Spleen (tissue), 11 donors: ENCODE measurements around the gene CTAG1A. TPM values are rescaled to one million over a fixed set of nuclear protein-coding genes. Genes with fewer than 3 reads are reported as not detected.

Experiments used
- DNase-seq: peaks from one replicate; pipeline ENCODE4 v3.0.0-alpha.2; 2020
- H3K27ac ChIP-seq, 8 donors: fragments of 200-600 bp; sonication (generic) in 7 of 8; 1 replicate in 4 of 8; 2 replicates in 4 of 8; pipeline versions ENCODE4 v1.5.0 to v1.8.0; 2016 to 2021; ENCODE audit warnings: inconsistent platforms in 4 of 8, mild to moderate bottlenecking in 4 of 8, moderate library complexity in 1 of 8
- H3K27me3 ChIP-seq, 7 donors: fragments of 200-600 bp; sonication (generic) in 6 of 7; replicated peaks in 1 of 7; 1 replicate in 4 of 7; 2 replicates in 3 of 7; pipeline versions ENCODE4 v1.5.0 to v1.8.0; 2016 to 2021; ENCODE audit warnings: inconsistent platforms in 3 of 7, mild to moderate bottlenecking in 1 of 7
- H3K36me3 ChIP-seq, 6 donors: fragments of 200-600 bp; sonication (generic) in 5 of 6; 1 replicate in 4 of 6; 2 replicates in 2 of 6; pipeline versions ENCODE4 v1.5.0 to v1.8.0; 2016 to 2021; ENCODE audit warnings: inconsistent platforms in 2 of 6
- H3K4me1 ChIP-seq, 6 donors: fragments of 200-600 bp; sonication (generic) in 5 of 6; 1 replicate in 3 of 6; 2 replicates in 3 of 6; pipeline versions ENCODE4 v1.5.0 to v1.8.0; 2016 to 2021; ENCODE audit warnings: inconsistent platforms in 3 of 6
- H3K4me3 ChIP-seq, 8 donors: fragments of 200-600 bp; sonication (generic) in 7 of 8; 1 replicate in 4 of 8; 2 replicates in 4 of 8; pipeline versions ENCODE4 v1.5.0 to v1.8.0; 2016 to 2021; ENCODE audit warnings: inconsistent platforms in 4 of 8, mild to moderate bottlenecking in 4 of 8, moderate library complexity in 2 of 8
- H3K9me3 ChIP-seq, 8 donors: fragments of 200-600 bp; sonication (generic) in 7 of 8; 1 replicate in 4 of 8; 2 replicates in 4 of 8; pipeline versions ENCODE4 v1.5.0 to v1.8.0; 2016 to 2021; ENCODE audit warnings: inconsistent platforms in 4 of 8
- CTCF ChIP-seq, 11 experiments: fragments of 200-600 bp in 7 of 11; fragments of 450-650 bp in 4 of 11; sonication (generic) in 4 of 11; IDR thresholded peaks in 8 of 11; conservative IDR thresholded peaks in 3 of 11; 1 replicate in 7 of 11; 2 replicates in 4 of 11; pipeline versions ENCODE4 v1.4.0 to v1.8.0; 2016 to 2021; ENCODE audit warnings: antibody characterized with exemption in 11 of 11, inconsistent platforms in 4 of 11, mild to moderate bottlenecking in 1 of 11
- POLR2A ChIP-seq, 3 donors: fragments of 450-650 bp; IDR thresholded peaks; one replicate each; pipeline ENCODE4 v1.5.1; 2017; ENCODE audit warnings: antibody characterized with exemption in 3 of 3, mild to moderate bottlenecking in 1 of 3
- POLR2AphosphoS5 ChIP-seq, 3 donors: sonication (generic); formaldehyde crosslinking; IDR thresholded peaks; one replicate each; pipeline ENCODE4 v1.5.1; 2017; ENCODE audit warnings: antibody characterized with exemption in 3 of 3
- WGBS, 5 donors: extraction: QIAGEN DNeasy Blood & Tissue Kit in 3 of 5; methylation state at CpG; one replicate each; pipeline versions ENCODE4 v1.1.5 to v1.1.7; 2013 to 2018; 5-methylcytosine and 5-hydroxymethylcytosine counted together
- intact Hi-C: fragments of 100-400 bp; cut with DNase I; formaldehyde crosslinking; loops from one replicate; pipeline ENCODE4 v1.15.0; 2023; ENCODE audit warnings: low total_unique reads
- polyA plus RNA-seq, 3 donors: library from polyadenylated mRNA; stranded (reverse); fragments of 200-250 nt; gene quantifications; one replicate each; pipeline ENCODE4 v1.2.1, GENCODE V29; 2013
- total RNA-seq, 7 donors: library from RNA; depleted of rRNA in 3 of 7; stranded (reverse); fragments of >200 nt in 3 of 7; fragmentation: NEBNext Ultra II Directional in 4 of 7; extraction: Animal tissue kit (Norgen Biotek cat#: 25700) in 4 of 7; gene quantifications; one replicate each; pipeline versions ENCODE4 v1.1.0 to v1.2.1, GENCODE V29; 2016 to 2021
- donor health status: healthy with polysubstance abuse.
- donor health status: DM: no; HTN: no; CAD: no; lungs with moderate emphysema.
- donor health status: DM: no; HTN: no; CAD: no.
- donor health status: Bipolar disorder and iron deficiency.
- donor health status: healthy.
- donor health status: DM: no; HTN: no; CAD: no.
- donor health status: DM: yes; HTN: yes; CAD: no.

The CTAG1A gene
- total and polyA plus RNA-seq, 10 donors: not detected

- Histone ChIP-seq H3K36me3 (no peaks in the 10 kb centered on the region), H3K27me3 (no peaks in the 10 kb centered on the region), H3K9me3 (peaks cover 0 to 5% (median 0%) of the 10 kb centered on the region in 8 donors), H3K4me3 (no peak overlapping the region), H3K4me1 (no peaks in the 10 kb centered on the region), H3K27ac (no peak overlapping the region)
- no peak for DNase-seq
- intact Hi-C loops: no loop called here
- WGBS, 5 donors: 50 to 68% (median 58%) methylated on average over 2 of the region's 2 CpGs
- TF ChIP-seq CTCF (IDR thresholded peaks at IDR 0.05 in 8 of 11, conservative IDR thresholded peaks at IDR 0.05 in 3 of 11) (no peak), POLR2A (IDR thresholded peaks at IDR 0.05) (no peak), POLR2AphosphoS5 (IDR thresholded peaks at IDR 0.05) (no peak)
Observed at GRCh38 chrX:154595559-154596249, 10.8 kb downstream of the CTAG1A start.

GRCh38 chrX:154596290-154596929 is 11.5 kb downstream of the CTAG1A start:
- H3K27ac ChIP-seq: no peak overlapping the region
- no peaks in the 10 kb centered on the region for H3K36me3 ChIP-seq
- peaks cover 0 to 6% (median 0%) of the 10 kb centered on the region in 7 donors for H3K27me3 ChIP-seq
- no peaks in the 10 kb centered on the region for H3K4me1 ChIP-seq
- intact Hi-C loops: no loop called here
- 3 to 32% (median 11%) methylated on average over 2 to 3 of the region's 3 CpGs for WGBS, 5 donors
- peaks cover 0 to 4% (median 0%) of the 10 kb centered on the region in 8 donors for H3K9me3 ChIP-seq
- DNase-seq: no peak
- TF ChIP-seq CTCF (IDR thresholded peaks at IDR 0.05 in 8 of 11, conservative IDR thresholded peaks at IDR 0.05 in 3 of 11) (no peak), POLR2A (IDR thresholded peaks at IDR 0.05) (no peak), POLR2AphosphoS5 (IDR thresholded peaks at IDR 0.05) (no peak)
- H3K4me3 ChIP-seq: no peak overlapping the region

GRCh38 chrX:154597221-154597620 is 12.3 kb downstream of the CTAG1A start:
- Histone ChIP-seq H3K9me3 (no peaks in the 10 kb centered on the region), H3K27me3 (peaks cover 0 to 6% (median 0%) of the 10 kb centered on the region in 7 donors), H3K27ac (no peak overlapping the region), H3K4me1 (no peaks in the 10 kb centered on the region), H3K36me3 (no peaks in the 10 kb centered on the region), H3K4me3 (no peak overlapping the region)
- no peak for TF ChIP-seq CTCF (IDR thresholded peaks at IDR 0.05 in 8 of 11, conservative IDR thresholded peaks at IDR 0.05 in 3 of 11)
- TF ChIP-seq POLR2AphosphoS5 (IDR thresholded peaks at IDR 0.05): no peak
- no peak for TF ChIP-seq POLR2A (IDR thresholded peaks at IDR 0.05)
- no peak for DNase-seq
- intact Hi-C loops: no loop called here
- WGBS, 5 donors: 84 to 95% (median 91%) methylated on average over 10 to 12 of the region's 12 CpGs

- TF ChIP-seq POLR2A (IDR thresholded peaks at IDR 0.05) (no peak), CTCF (IDR thresholded peaks at IDR 0.05 in 8 of 11, conservative IDR thresholded peaks at IDR 0.05 in 3 of 11) (no peak), POLR2AphosphoS5 (IDR thresholded peaks at IDR 0.05) (no peak)
- no peak overlapping the region for H3K27ac ChIP-seq
- WGBS, 5 donors: 83 to 98% (median 93%) methylated on average over 7 to 8 of the region's 8 CpGs
- intact Hi-C loops: no loop called here
- H3K4me1 ChIP-seq: no peaks in the 10 kb centered on the region
- no peaks in the 10 kb centered on the region for H3K9me3 ChIP-seq
- DNase-seq: no peak
- H3K4me3 ChIP-seq: no peak overlapping the region
- peaks cover 0 to 6% (median 0%) of the 10 kb centered on the region in 7 donors for H3K27me3 ChIP-seq
- H3K36me3 ChIP-seq: no peaks in the 10 kb centered on the region
Observed at GRCh38 chrX:154598656-154599055, 13.7 kb downstream of the CTAG1A start.
